Astrocyte of the cerebellum (primary cell): Measurements from ENCODE around the gene SMIM13.

ENCODE experiments used
- DNase-seq: peaks from one replicate; pipeline ENCODE4 v3.0.0-alpha.2; 2011; ENCODE audit warnings: low read depth
- H3K4me3 ChIP-seq: 2 replicates; pipeline ENCODE4 v1.5.1; 2011; ENCODE audit warnings: mild to moderate bottlenecking, low read depth, low read length, moderate library complexity
- in situ Hi-C: cut with HindIII; loops from 2 replicates; pipeline ENCODE4 v1.10.0; 2017; ENCODE audit warnings: low sequenced_read_pairs
- TF ChIP-seq, protein P1 (sequence below): IDR thresholded peaks from 2 replicates; pipeline ENCODE4 v1.5.1; 2012; ENCODE audit warnings: low read length, low read depth, moderate library complexity, mild to moderate bottlenecking; ENCODE audit errors: missing control alignments

The SMIM13 gene

GRCh38 chr6:11128608-11129007 is 35.0 kb downstream of the SMIM13 start:
- TF ChIP-seq, protein P1, sequence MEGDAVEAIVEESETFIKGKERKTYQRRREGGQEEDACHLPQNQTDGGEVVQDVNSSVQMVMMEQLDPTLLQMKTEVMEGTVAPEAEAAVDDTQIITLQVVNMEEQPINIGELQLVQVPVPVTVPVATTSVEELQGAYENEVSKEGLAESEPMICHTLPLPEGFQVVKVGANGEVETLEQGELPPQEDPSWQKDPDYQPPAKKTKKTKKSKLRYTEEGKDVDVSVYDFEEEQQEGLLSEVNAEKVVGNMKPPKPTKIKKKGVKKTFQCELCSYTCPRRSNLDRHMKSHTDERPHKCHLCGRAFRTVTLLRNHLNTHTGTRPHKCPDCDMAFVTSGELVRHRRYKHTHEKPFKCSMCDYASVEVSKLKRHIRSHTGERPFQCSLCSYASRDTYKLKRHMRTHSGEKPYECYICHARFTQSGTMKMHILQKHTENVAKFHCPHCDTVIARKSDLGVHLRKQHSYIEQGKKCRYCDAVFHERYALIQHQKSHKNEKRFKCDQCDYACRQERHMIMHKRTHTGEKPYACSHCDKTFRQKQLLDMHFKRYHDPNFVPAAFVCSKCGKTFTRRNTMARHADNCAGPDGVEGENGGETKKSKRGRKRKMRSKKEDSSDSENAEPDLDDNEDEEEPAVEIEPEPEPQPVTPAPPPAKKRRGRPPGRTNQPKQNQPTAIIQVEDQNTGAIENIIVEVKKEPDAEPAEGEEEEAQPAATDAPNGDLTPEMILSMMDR = no peak
- no peak for DNase-seq
- in situ Hi-C loops = no loop called here
- no peak overlapping the region for H3K4me3 ChIP-seq

DNA sequence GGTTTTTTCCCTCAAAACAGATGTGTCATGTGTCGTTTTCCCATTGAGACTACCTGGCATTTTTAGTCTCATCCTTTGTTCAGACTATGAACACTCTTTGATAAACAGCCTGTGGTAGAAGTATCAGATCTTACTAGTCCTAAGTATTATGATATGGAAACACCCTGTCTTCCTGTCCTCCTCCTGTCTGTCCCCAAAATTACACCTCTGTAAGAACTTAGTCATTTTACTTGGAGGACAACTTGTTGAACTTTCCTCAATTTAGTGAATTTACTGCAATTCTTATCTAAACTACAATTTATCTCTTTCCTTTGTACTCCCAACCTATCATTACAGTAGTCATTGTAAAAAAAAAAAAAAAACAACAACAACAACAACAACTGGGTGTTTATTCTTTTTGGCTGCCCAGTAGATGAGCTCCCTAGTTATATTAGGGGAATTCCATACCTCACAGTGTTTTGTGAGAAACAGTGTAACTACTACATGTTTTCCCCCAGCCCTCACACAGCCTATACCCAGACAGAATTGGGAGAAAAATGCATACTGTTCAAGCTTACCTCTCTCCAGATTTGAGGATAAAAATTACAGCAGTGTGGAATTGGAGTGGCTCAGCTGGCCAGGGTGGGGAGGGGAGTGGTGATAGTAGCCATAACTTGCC is 36.4 kb downstream of the SMIM13 start:
- in situ Hi-C loops = no loop called here

GRCh38 chr6:11130605-11131004 is 37.0 kb downstream of the SMIM13 start:
- in situ Hi-C loops = no loop called here
- H3K4me3 ChIP-seq = no peak overlapping the region
- TF ChIP-seq, protein P1 = no peak
- no peak for DNase-seq

More for the DNA sequence above, 36.4 kb downstream of the SMIM13 start:
- TF ChIP-seq, protein P1 = no peak
- DNase-seq = no peak
- H3K4me3 ChIP-seq = no peak overlapping the region

DNA sequence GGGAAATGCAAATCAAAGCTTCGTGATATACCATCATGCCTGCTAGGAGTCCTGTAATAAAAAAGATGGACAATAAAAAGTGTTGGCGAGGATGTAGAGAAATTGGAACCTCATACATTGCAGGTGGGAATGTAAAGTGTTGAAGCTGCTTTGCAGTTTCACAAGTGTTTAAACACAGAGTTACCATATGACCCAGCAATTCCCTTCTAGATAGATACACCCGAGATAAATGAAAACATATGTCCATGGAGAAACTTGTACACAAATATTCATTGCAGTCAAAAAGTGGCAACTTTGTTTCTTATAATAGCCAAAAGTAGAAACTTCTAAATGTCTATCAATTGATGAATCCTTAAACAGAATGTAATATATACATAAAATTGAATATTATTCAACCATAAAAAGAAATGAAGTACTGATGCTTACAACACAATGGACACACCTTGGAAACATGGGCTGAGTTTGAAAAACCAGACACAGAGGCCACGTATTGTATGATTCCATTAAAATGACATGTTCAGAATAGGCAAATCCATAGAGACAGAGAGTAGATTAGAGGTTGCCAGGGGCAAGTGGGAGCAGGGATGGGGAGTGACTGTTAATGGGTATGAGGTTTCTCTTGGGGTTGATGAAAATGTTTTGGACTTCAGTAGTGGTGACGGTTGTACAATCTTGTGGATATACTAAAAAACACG is 38.7 kb downstream of the SMIM13 start:
- in situ Hi-C loops = no loop called here
- DNase-seq = no peak

GRCh38 chr6:11133281-11133680 is 39.6 kb downstream of the SMIM13 start:
- in situ Hi-C loops = no loop called here

More for the DNA sequence above, 38.7 kb downstream of the SMIM13 start:
- TF ChIP-seq, protein P1 = no peak
- H3K4me3 ChIP-seq = no peak overlapping the region

DNA sequence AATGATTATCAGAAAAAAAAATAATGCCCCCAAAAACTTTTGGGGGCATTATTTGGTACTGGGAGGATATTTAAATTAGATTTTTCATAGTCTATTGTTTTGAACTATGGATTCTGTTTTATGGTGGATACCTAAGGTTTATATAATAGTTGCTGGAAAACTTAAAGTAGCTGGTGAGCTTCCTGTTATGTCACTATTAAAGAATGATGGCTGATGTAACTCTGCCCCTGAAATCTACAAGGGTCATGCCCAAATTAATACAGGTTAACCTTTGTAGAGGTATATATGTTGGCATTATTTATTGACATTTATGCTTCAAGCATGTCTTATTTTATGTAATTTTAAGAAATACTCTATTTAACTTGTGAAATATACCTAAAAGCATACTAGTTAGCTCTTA is 43.2 kb downstream of the SMIM13 start:
- no peak for DNase-seq
- no peak overlapping the region for H3K4me3 ChIP-seq
- in situ Hi-C loops = no loop called here
- TF ChIP-seq, protein P1 = no peak

More at GRCh38 chr6:11133281-11133680, 39.6 kb downstream of the SMIM13 start:
- DNase-seq = no peak
- TF ChIP-seq, protein P1 = no peak
- no peak overlapping the region for H3K4me3 ChIP-seq
